Heart left ventricle (tissue), 16 donors: ENCODE data around the gene TDRD1. TPM values are rescaled to one million over a fixed set of nuclear protein-coding genes. Genes with fewer than 3 reads are reported as not detected.

Experiments used
- ATAC-seq, 4 donors: fragments of 200-7000 bp; cut with Tn5 transposase; one replicate each; pipeline ENCODE4 v1.9.1; 2020 to 2022; ENCODE audit warnings: moderate library complexity in 4 of 4, mild to moderate bottlenecking in 3 of 4, moderate number of reproducible peaks in 1 of 4
- DNase-seq, 5 donors: peaks; one replicate each; pipeline ENCODE4 v3.0.0-alpha.2; 2020
- H3K27ac ChIP-seq, 12 donors: fragments of 200-600 bp; sonication (generic) in 4 of 12; one replicate each; pipeline versions ENCODE4 v1.5.0 to v1.8.0; 2016 to 2022; ENCODE audit warnings: mild to moderate bottlenecking in 2 of 12
- H3K27me3 ChIP-seq, 9 donors: fragments of 200-600 bp; sonication (generic) in 2 of 9; one replicate each; pipeline versions ENCODE4 v1.5.1 to v1.8.0; 2016 to 2022; ENCODE audit warnings: mild to moderate bottlenecking in 3 of 9
- H3K36me3 ChIP-seq, 9 donors: fragments of 200-600 bp; sonication (generic) in 2 of 9; one replicate each; pipeline versions ENCODE4 v1.5.0 to v1.8.0; 2018 to 2022; ENCODE audit warnings: mild to moderate bottlenecking in 2 of 9
- H3K4me1 ChIP-seq, 12 donors: fragments of 200-600 bp; sonication (generic) in 4 of 12; one replicate each; pipeline versions ENCODE4 v1.5.0 to v1.8.0; 2016 to 2022; ENCODE audit warnings: mild to moderate bottlenecking in 3 of 12
- H3K4me3 ChIP-seq, 12 donors: fragments of 200-600 bp; sonication (generic) in 4 of 12; one replicate each; pipeline versions ENCODE4 v1.5.0 to v1.8.0; 2017 to 2022; ENCODE audit warnings: mild to moderate bottlenecking in 9 of 12, moderate library complexity in 4 of 12
- H3K9me3 ChIP-seq, 12 donors: fragments of 200-600 bp; sonication (generic) in 4 of 12; one replicate each; pipeline versions ENCODE4 v1.5.0 to v1.8.0; 2016 to 2022; ENCODE audit warnings: mild to moderate bottlenecking in 1 of 12
- CTCF ChIP-seq, 12 donors: fragments of 200-600 bp; sonication (generic) in 4 of 12; IDR thresholded peaks; one replicate each; pipeline versions ENCODE4 v1.5.0 to v1.8.0; 2018 to 2022; ENCODE audit warnings: antibody characterized with exemption in 12 of 12, mild to moderate bottlenecking in 5 of 12
- POLR2A ChIP-seq, 2 donors: fragments of 450-650 bp; IDR thresholded peaks; one replicate each; pipeline ENCODE4 v1.6.1; 2017; ENCODE audit warnings: antibody characterized with exemption in 2 of 2, mild to moderate bottlenecking in 2 of 2, moderate library complexity in 2 of 2
- WGBS, 4 donors: extraction: QIAGEN DNeasy Blood & Tissue Kit in 2 of 4; methylation state at CpG; one replicate each; pipeline versions ENCODE4 v1.1.5 to v1.1.7; 2013 to 2018; 5-methylcytosine and 5-hydroxymethylcytosine counted together
- intact Hi-C, 10 donors: fragments of 100-400 bp; cut with DNase I; formaldehyde crosslinking; loops; one replicate each; pipeline versions ENCODE4 v1.11.1 to v1.14.2; 2022
- polyA plus RNA-seq, 2 donors: library from polyadenylated mRNA; stranded (reverse); fragments of 200-250 nt; gene quantifications; one replicate each; pipeline ENCODE4 v1.2.3, GENCODE V29; 2013
- total RNA-seq, 9 donors: library from RNA; depleted of rRNA in 2 of 9; stranded (reverse); fragments of >200 nt in 2 of 9; fragmentation: NEBNext Ultra II Directional in 3 of 9; extraction: Animal tissue kit (Norgen Biotek cat#: 25700) in 3 of 9; gene quantifications; one replicate each; pipeline versions ENCODE4 v1.1.0 to v1.2.4, GENCODE V29; 2016 to 2023
- donor health status: ischemic (EF 13 %, LVEDD 7.1; RV severe dilation, severe dysfunction).
- donor health status: healthy with polysubstance abuse.
- donor health status: DM: no; HTN: yes; CAD: no.
- donor health status: DM: no; HTN: no; CAD: no.
- donor health status: ischemic (EF 25% LVEDD 6.9; RV normal size, moderate dysfunction).
- donor health status: ischemic (EF 25% LVEDD 5.7; RV mildly dilated, moderate dysfunction).
- donor health status: healthy.
- donor health status: DM: yes; HTN: yes; CAD: no.
- donor health status: ischemic (EF 35%, LVEDD 5.7; RV mildly dilated, moderate dysfunction).
- donor health status: nonischemic (EF 11% LVEDD 7.7; RV severe dilation, severe dysfunction).
- donor health status: DM: yes; HTN: yes; CAD: no.
- donor health status: PGD.
- donor health status: ischemic (EF 29% LVEDD 5.4; RV normal size, mild dysfunction).
- donor health status: nonischemic (EF 23%, LVEDD 6.1; RV moderate dilation, normal function).

TDRD1 gene
- total and polyA plus RNA-seq, 11 donors = 0.08 to 3.8 (median 1.8) TPM

- Histone ChIP-seq H3K4me3 (no peak overlapping the region), H3K27ac (no peak overlapping the region), H3K4me1 (peaks cover 0 to 9% (median 0%) of the 10 kb centered on the region in 12 donors), H3K9me3 (no peaks in the 10 kb centered on the region), H3K27me3 (peaks cover 0 to under 1% (median 0%) of the 10 kb centered on the region in 9 donors), H3K36me3 (no peaks in the 10 kb centered on the region)
- intact Hi-C loops = no loop called here
- TF ChIP-seq CTCF (IDR thresholded peaks at IDR 0.05) = no peak
- no peak for TF ChIP-seq POLR2A (IDR thresholded peaks at IDR 0.05)
- DNase-seq = peak in 3 of 5 donors; percentile 36 to 74 (median 49)
- 52 to 64% (median 58%) methylated on average over 3 to 4 of the region's 4 CpGs for WGBS, 4 donors
- ATAC-seq = peak; percentile 75 to 86 (median 82)
Measured at GRCh38 chr10:114223066-114223465, 43.9 kb downstream of the TDRD1 start.

- DNase-seq (no peak), ATAC-seq (no peak)
- intact Hi-C loops = no loop called here
- WGBS, 4 donors = 71 to 80% (median 74%) methylated on average over 3 of the region's 3 CpGs
- Histone ChIP-seq H3K9me3 (no peaks in the 10 kb centered on the region), H3K27ac (no peak overlapping the region), H3K36me3 (no peaks in the 10 kb centered on the region), H3K4me1 (peaks cover 0 to 4% (median 0%) of the 10 kb centered on the region in 12 donors), H3K27me3 (peaks cover 0 to 4% (median 0%) of the 10 kb centered on the region in 9 donors), H3K4me3 (no peak overlapping the region)
- TF ChIP-seq CTCF (IDR thresholded peaks at IDR 0.05) = no peak
- TF ChIP-seq POLR2A (IDR thresholded peaks at IDR 0.05) = no peak
Measured at GRCh38 chr10:114228156-114228555, 49.0 kb downstream of the TDRD1 start.

- no peaks in the 10 kb centered on the region for H3K36me3 ChIP-seq
- 76 to 84% (median 79%) methylated on average over 4 of the region's 4 CpGs for WGBS, 4 donors
Measured at GRCh38 chr10:114232561-114233176, 53.5 kb downstream of the TDRD1 start.

GRCh38 chr10:114233482-114233881, 54.3 kb downstream of the TDRD1 start:
- peaks cover 0 to 5% (median 0%) of the 10 kb centered on the region in 12 donors for H3K4me1 ChIP-seq
- DNase-seq = no peak
- intact Hi-C loops = no loop called here
- TF ChIP-seq POLR2A (IDR thresholded peaks at IDR 0.05) = no peak
- no peak for TF ChIP-seq CTCF (IDR thresholded peaks at IDR 0.05)
- no peak overlapping the region for H3K27ac ChIP-seq
- H3K27me3 ChIP-seq = peaks cover 0 to 40% (median 14%) of the 10 kb centered on the region in 9 donors
- H3K36me3 ChIP-seq = no peaks in the 10 kb centered on the region
- peak in 1 of 4 donors; percentile 11 for ATAC-seq
- 25 to 32% (median 30%) methylated on average over 6 of the region's 6 CpGs for WGBS, 4 donors
- no peak overlapping the region for H3K4me3 ChIP-seq
- H3K9me3 ChIP-seq = no peaks in the 10 kb centered on the region

More at GRCh38 chr10:114232561-114233176, 53.5 kb downstream of the TDRD1 start:
- DNase-seq (no peak), ATAC-seq (no peak)
- H3K4me1 ChIP-seq = peaks cover 0 to 4% (median 0%) of the 10 kb centered on the region in 12 donors
- no peaks in the 10 kb centered on the region for H3K9me3 ChIP-seq
- no peak overlapping the region for H3K4me3 ChIP-seq
- peaks cover 0 to 36% (median 7%) of the 10 kb centered on the region in 9 donors for H3K27me3 ChIP-seq
- intact Hi-C loops = no loop called here
- no peak overlapping the region for H3K27ac ChIP-seq
- no peak for TF ChIP-seq POLR2A (IDR thresholded peaks at IDR 0.05)
